HepG2 (cell line): ENCODE results near the gene ZNF777. TPM values are rescaled to one million over a fixed set of nuclear protein-coding genes. Genes with fewer than 3 reads are reported as not detected.

Source experiments
- CAMTA2 ChIP-seq: sonication (generic); formaldehyde crosslinking; IDR thresholded peaks from 2 replicates; pipeline ENCODE4 v1.4.0; 2020; ENCODE audit warnings: mild to moderate bottlenecking, missing genetic modification reagents, borderline replicate concordance
- GABPA ChIP-seq, 2 experiments: IDR thresholded peaks; 2 replicates each; pipeline ENCODE4 v1.6.1; 2011 to 2016; ENCODE audit warnings: low read depth in 2 of 2, low read length in 1 of 2, missing biosample characterization in 1 of 2, missing genetic modification characterization in 1 of 2
- HNF4G ChIP-seq, 2 experiments: sonication (generic) in 1 of 2; formaldehyde crosslinking in 1 of 2; IDR thresholded peaks; 2 replicates each; pipeline versions ENCODE4 v1.4.0 to v1.6.1; 2011 to 2020; ENCODE audit warnings: borderline replicate concordance in 2 of 2, low read depth in 2 of 2, mild to moderate bottlenecking in 2 of 2, low read length in 1 of 2, missing genetic modification reagents in 1 of 2, moderate library complexity in 1 of 2
- HNRNPK ChIP-seq: fragments of 200-400 bp; formaldehyde crosslinking; IDR thresholded peaks from 2 replicates; pipeline ENCODE4 v1.6.1; 2018; ENCODE audit warnings: low read length, low read depth, moderate library complexity, mild to moderate bottlenecking; ENCODE audit not compliant: poor library complexity, severe bottlenecking
- HNRNPLL ChIP-seq: fragments of 200-400 bp; formaldehyde crosslinking; IDR thresholded peaks from 2 replicates; pipeline ENCODE4 v1.6.1; 2017; ENCODE audit warnings: mild to moderate bottlenecking, low read depth, low read length; ENCODE audit not compliant: poor library complexity, severe bottlenecking
- KDM5B ChIP-seq: sonication (generic); formaldehyde crosslinking; IDR thresholded peaks from 2 replicates; pipeline ENCODE4 v1.4.0; 2020; ENCODE audit warnings: missing genetic modification reagents, mild to moderate bottlenecking, borderline replicate concordance
- SSRP1 ChIP-seq: IDR thresholded peaks from 2 replicates; pipeline ENCODE4 v1.6.1; 2016; ENCODE audit warnings: control low read depth
- ZBTB3 ChIP-seq: sonication (generic); formaldehyde crosslinking; IDR thresholded peaks from 2 replicates; pipeline ENCODE4 v1.4.0; 2020; ENCODE audit warnings: low read depth, mild to moderate bottlenecking, moderate library complexity, missing genetic modification reagents, borderline replicate concordance
- ZBTB7A ChIP-seq: sonication (generic); formaldehyde crosslinking; IDR thresholded peaks from 2 replicates; pipeline ENCODE4 v1.8.0; 2022; ENCODE audit warnings: mild to moderate bottlenecking, missing genetic modification reagents
- ZFAT ChIP-seq: sonication (generic); formaldehyde crosslinking; conservative IDR thresholded peaks from 2 replicates; pipeline ENCODE4 v1.8.1; 2023; ENCODE audit warnings: missing genetic modification reagents, inconsistent platforms
- ZFP1 ChIP-seq: IDR thresholded peaks from 2 replicates; pipeline ENCODE4 v1.6.1; 2016
- ZNF468 ChIP-seq: sonication (generic); formaldehyde crosslinking; IDR thresholded peaks from 2 replicates; pipeline ENCODE4 v1.8.0; 2022; ENCODE audit warnings: mild to moderate bottlenecking, moderate library complexity, missing genetic modification reagents
- ZNF773 ChIP-seq: sonication (generic); formaldehyde crosslinking; IDR thresholded peaks from 2 replicates; pipeline ENCODE4 v1.4.0; 2020; ENCODE audit warnings: missing genetic modification reagents, borderline replicate concordance
- polyA plus RNA-seq, 8 experiments: library from polyadenylated mRNA; depleted of rRNA in 3 of 8; stranded (reverse) in 7 of 8; unstranded in 1 of 8; fragments of >200 nt; fragmentation: Illumina TruSeq in 4 of 8; extraction: Trizol in 4 of 8; gene quantifications; 2 replicates each; pipeline versions ENCODE4 v1.2.1 to v1.2.3, GENCODE V29; 2011 to 2016; ENCODE audit warnings: low read depth in 4 of 8, missing spikeins in 1 of 8, mixed read lengths in 1 of 8; ENCODE audit not compliant: insufficient read depth in 1 of 8
- total RNA-seq, 5 experiments: library from RNA; depleted of rRNA; stranded (reverse); fragments of >200 nt; fragmentation: Illumina TruSeq; extraction: Trizol; gene quantifications; 2 replicates each; pipeline ENCODE4 v1.2.3, GENCODE V29; 2016; ENCODE audit warnings: low read depth in 1 of 5
- TF ChIP-seq, protein P1 (sequence below): sonication (generic); formaldehyde crosslinking; IDR thresholded peaks from 2 replicates; pipeline ENCODE4 v1.9.0; 2021; ENCODE audit warnings: mild to moderate bottlenecking, missing genetic modification reagents
- TF ChIP-seq, protein P2 (sequence below): IDR thresholded peaks from 2 replicates; pipeline ENCODE4 v1.6.1; 2016; ENCODE audit warnings: low read depth, control low read depth
- TF ChIP-seq, protein P3 (sequence below): sonication (generic); formaldehyde crosslinking; IDR thresholded peaks from 2 replicates; pipeline ENCODE4 v1.4.0; 2020; ENCODE audit warnings: mild to moderate bottlenecking, low read depth, missing genetic modification reagents
- TF ChIP-seq, protein P4 (sequence below): sonication (generic); formaldehyde crosslinking; conservative IDR thresholded peaks from 2 replicates; pipeline ENCODE4 v1.8.0; 2022; ENCODE audit warnings: mild to moderate bottlenecking, moderate library complexity, missing genetic modification reagents

Gene ZNF777
- total and polyA plus RNA-seq, 2 of the 13 experiments (the other 11 are each of a cell fraction or from before 2014, with no cell fraction given) = 3.8 to 6.0 TPM

DNA sequence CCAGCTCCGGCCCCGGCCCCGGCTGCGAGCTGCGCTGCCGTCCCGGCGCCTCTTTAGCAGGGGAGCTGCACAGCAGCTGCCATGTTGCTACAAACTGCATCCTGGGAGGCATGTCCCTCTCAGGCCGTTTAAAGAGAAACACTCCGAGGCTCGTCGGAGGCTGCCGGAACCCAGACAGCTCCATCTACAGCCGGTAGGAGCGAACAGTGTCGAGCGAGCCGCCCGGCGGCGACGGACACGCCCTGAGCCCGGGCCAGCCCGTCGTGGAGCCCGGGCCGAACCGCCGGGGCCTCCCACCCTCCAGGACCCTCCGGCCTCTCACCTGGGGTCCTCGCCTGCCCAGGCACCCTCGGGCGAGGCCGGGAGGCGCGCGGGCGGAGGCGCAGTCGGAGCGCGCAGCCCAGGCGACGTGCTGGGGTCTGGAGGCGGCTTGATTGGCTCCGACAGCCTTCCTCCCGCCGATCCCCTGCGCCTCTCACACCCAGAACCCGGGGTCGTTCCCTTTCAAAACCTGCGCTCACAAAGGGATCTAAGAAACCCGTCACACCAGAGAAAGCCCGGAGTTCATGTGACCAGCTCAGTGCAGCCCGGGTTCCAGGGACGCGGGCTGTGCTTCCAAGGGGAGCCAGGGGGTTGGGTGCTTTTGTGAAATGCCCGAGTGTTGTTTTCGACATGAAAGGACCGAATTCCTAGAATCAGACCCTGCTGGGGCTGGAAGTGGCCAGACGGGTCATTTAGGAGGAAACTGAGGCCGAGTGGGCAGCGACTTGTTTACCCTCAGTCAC lies at the start of gene ZNF777 (continued):
- TF ChIP-seq HNF4G (IDR thresholded peaks at IDR 0.05; ENCODE audit: borderline replicate concordance, low read depth, low read length) = peak; percentile 22; the same call in 1 of the 2 replicates
- no peak for TF ChIP-seq HNF4G (CRISPR knock-in tag; IDR thresholded peaks at IDR 0.05; ENCODE audit: borderline replicate concordance, low read depth)
- peak; percentile 49 for TF ChIP-seq HNRNPLL
- TF ChIP-seq, protein P1, sequence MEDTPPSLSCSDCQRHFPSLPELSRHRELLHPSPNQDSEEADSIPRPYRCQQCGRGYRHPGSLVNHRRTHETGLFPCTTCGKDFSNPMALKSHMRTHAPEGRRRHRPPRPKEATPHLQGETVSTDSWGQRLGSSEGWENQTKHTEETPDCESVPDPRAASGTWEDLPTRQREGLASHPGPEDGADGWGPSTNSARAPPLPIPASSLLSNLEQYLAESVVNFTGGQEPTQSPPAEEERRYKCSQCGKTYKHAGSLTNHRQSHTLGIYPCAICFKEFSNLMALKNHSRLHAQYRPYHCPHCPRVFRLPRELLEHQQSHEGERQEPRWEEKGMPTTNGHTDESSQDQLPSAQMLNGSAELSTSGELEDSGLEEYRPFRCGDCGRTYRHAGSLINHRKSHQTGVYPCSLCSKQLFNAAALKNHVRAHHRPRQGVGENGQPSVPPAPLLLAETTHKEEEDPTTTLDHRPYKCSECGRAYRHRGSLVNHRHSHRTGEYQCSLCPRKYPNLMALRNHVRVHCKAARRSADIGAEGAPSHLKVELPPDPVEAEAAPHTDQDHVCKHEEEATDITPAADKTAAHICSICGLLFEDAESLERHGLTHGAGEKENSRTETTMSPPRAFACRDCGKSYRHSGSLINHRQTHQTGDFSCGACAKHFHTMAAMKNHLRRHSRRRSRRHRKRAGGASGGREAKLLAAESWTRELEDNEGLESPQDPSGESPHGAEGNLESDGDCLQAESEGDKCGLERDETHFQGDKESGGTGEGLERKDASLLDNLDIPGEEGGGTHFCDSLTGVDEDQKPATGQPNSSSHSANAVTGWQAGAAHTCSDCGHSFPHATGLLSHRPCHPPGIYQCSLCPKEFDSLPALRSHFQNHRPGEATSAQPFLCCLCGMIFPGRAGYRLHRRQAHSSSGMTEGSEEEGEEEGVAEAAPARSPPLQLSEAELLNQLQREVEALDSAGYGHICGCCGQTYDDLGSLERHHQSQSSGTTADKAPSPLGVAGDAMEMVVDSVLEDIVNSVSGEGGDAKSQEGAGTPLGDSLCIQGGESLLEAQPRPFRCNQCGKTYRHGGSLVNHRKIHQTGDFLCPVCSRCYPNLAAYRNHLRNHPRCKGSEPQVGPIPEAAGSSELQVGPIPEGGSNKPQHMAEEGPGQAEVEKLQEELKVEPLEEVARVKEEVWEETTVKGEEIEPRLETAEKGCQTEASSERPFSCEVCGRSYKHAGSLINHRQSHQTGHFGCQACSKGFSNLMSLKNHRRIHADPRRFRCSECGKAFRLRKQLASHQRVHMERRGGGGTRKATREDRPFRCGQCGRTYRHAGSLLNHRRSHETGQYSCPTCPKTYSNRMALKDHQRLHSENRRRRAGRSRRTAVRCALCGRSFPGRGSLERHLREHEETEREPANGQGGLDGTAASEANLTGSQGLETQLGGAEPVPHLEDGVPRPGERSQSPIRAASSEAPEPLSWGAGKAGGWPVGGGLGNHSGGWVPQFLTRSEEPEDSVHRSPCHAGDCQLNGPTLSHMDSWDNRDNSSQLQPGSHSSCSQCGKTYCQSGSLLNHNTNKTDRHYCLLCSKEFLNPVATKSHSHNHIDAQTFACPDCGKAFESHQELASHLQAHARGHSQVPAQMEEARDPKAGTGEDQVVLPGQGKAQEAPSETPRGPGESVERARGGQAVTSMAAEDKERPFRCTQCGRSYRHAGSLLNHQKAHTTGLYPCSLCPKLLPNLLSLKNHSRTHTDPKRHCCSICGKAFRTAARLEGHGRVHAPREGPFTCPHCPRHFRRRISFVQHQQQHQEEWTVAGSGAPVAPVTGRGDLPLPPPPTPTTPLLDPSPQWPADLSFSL (CRISPR knock-in tag) = no peak
- no peak for TF ChIP-seq GABPA (IDR thresholded peaks at IDR 0.05; ENCODE audit: low read depth, low read length)
- no peak for TF ChIP-seq GABPA (CRISPR knock-in tag; IDR thresholded peaks at IDR 0.05; ENCODE audit: low read depth)
- no peak for TF ChIP-seq ZFAT
- TF ChIP-seq ZBTB3 (CRISPR knock-in tag) = 0 out of 2 replicates have a peak, but pooled peaks have one; percentile 27
- TF ChIP-seq, protein P2, sequence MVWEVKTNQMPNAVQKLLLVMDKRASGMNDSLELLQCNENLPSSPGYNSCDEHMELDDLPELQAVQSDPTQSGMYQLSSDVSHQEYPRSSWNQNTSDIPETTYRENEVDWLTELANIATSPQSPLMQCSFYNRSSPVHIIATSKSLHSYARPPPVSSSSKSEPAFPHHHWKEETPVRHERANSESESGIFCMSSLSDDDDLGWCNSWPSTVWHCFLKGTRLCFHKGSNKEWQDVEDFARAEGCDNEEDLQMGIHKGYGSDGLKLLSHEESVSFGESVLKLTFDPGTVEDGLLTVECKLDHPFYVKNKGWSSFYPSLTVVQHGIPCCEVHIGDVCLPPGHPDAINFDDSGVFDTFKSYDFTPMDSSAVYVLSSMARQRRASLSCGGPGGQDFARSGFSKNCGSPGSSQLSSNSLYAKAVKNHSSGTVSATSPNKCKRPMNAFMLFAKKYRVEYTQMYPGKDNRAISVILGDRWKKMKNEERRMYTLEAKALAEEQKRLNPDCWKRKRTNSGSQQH (CRISPR knock-in tag) = 0 out of 2 replicates have a peak, but pooled peaks have one; percentile 34
- no peak for TF ChIP-seq ZBTB7A (CRISPR knock-in tag)
- TF ChIP-seq ZNF468 (CRISPR knock-in tag) = no peak
- TF ChIP-seq, protein P3, sequence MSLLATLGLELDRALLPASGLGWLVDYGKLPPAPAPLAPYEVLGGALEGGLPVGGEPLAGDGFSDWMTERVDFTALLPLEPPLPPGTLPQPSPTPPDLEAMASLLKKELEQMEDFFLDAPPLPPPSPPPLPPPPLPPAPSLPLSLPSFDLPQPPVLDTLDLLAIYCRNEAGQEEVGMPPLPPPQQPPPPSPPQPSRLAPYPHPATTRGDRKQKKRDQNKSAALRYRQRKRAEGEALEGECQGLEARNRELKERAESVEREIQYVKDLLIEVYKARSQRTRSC (CRISPR knock-in tag) = no peak
- TF ChIP-seq HNRNPK = no peak
- TF ChIP-seq, protein P4, sequence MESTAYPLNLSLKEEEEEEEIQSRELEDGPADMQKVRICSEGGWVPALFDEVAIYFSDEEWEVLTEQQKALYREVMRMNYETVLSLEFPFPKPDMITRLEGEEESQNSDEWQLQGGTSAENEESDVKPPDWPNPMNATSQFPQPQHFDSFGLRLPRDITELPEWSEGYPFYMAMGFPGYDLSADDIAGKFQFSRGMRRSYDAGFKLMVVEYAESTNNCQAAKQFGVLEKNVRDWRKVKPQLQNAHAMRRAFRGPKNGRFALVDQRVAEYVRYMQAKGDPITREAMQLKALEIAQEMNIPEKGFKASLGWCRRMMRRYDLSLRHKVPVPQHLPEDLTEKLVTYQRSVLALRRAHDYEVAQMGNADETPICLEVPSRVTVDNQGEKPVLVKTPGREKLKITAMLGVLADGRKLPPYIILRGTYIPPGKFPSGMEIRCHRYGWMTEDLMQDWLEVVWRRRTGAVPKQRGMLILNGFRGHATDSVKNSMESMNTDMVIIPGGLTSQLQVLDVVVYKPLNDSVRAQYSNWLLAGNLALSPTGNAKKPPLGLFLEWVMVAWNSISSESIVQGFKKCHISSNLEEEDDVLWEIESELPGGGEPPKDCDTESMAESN (CRISPR knock-in tag) = 0 out of 2 replicates have a peak, but pooled peaks have one; percentile 29
- no peak for TF ChIP-seq ZFP1
- no peak for TF ChIP-seq ZNF773 (CRISPR knock-in tag)
- TF ChIP-seq SSRP1 (CRISPR knock-in tag) = no peak
- no peak for TF ChIP-seq CAMTA2
- no peak; the same call in 1 of the 2 replicates for TF ChIP-seq KDM5B (CRISPR knock-in tag)
